PC-3 (cell line): Measurements from ENCODE around the gene DENND6A. TPM values are rescaled to one million over a fixed set of nuclear protein-coding genes. Genes with fewer than 3 reads are reported as not detected.

Source experiments
- ATAC-seq: fragments of 200-7000 bp; cut with Tn5 transposase; 2 replicates; pipeline ENCODE4 v1.9.1; 2020; ENCODE audit warnings: mild to moderate bottlenecking, moderate library complexity
- BruUV-seq: library from RNA; stranded (reverse); fragments of 400-500 nt; replicated peaks from 2 replicates; lab custom pipeline; 2021; lab: Mats Ljungman, UMichigan
- CTCF ChIA-PET: fragments of 300-600 bp; sonication (Branson Sonifier 250); formaldehyde crosslinking; loops from one replicate; lab custom pipeline; 2022; ENCODE audit warnings: antibody characterized with exemption; lab: Charles Lee
- POLR2A ChIA-PET: fragments of 300-600 bp; sonication (Branson Sonifier 250); formaldehyde crosslinking; loops from one replicate; lab custom pipeline; 2022; ENCODE audit warnings: antibody characterized with exemption; ENCODE audit not compliant: unreplicated experiment; lab: Charles Lee
- DNase-seq: peaks from one replicate; pipeline ENCODE4 v3.0.0-alpha.2; 2015
- H2AFZ ChIP-seq: fragments of 300-600 bp; sonication (generic); 2 replicates; pipeline ENCODE4 v1.6.0; 2016; ENCODE audit warnings: antibody characterized with exemption, low read length
- H3F3A ChIP-seq: fragments of 300-600 bp; sonication (generic); one replicate; pipeline ENCODE4 v1.6.0; 2017; ENCODE audit warnings: antibody characterized with exemption, low read length, control low read depth, mild to moderate bottlenecking; ENCODE audit not compliant: unreplicated experiment
- H3K27ac ChIP-seq: fragments of 300-600 bp; sonication (generic); 2 replicates; pipeline ENCODE4 v1.5.1; 2016; ENCODE audit warnings: mild to moderate bottlenecking, low read length
- H3K27me3 ChIP-seq: fragments of 300-600 bp; sonication (generic); 2 replicates; pipeline ENCODE4 v1.6.1; 2016; ENCODE audit warnings: low read length, mixed read lengths
- H3K36me3 ChIP-seq: fragments of 300-600 bp; sonication (generic); 2 replicates; pipeline ENCODE4 v1.6.1; 2016; ENCODE audit warnings: low read depth, mixed run types, low read length, mixed read lengths
- H3K4me1 ChIP-seq: fragments of 300-600 bp; sonication (generic); 2 replicates; pipeline ENCODE4 v1.5.1; 2016; ENCODE audit warnings: low read length; ENCODE audit not compliant: insufficient read depth
- H3K4me2 ChIP-seq: fragments of 300-600 bp; sonication (generic); 2 replicates; pipeline ENCODE4 v1.6.0; 2016; ENCODE audit warnings: low read length
- H3K4me3 ChIP-seq: fragments of 300-600 bp; sonication (generic); 2 replicates; pipeline ENCODE4 v1.5.1; 2016; ENCODE audit warnings: mild to moderate bottlenecking, low read length, mixed read lengths
- H3K79me2 ChIP-seq: fragments of 300-600 bp; sonication (generic); 2 replicates; pipeline ENCODE4 v1.6.1; 2017; ENCODE audit warnings: low read length, mixed read lengths
- H3K9ac ChIP-seq: fragments of 300-600 bp; sonication (generic); 2 replicates; pipeline ENCODE4 v1.6.0; 2016; ENCODE audit warnings: mild to moderate bottlenecking, low read length
- H3K9me2 ChIP-seq: fragments of 300-600 bp; sonication (generic); replicated peaks from 2 replicates; pipeline ENCODE4 v1.6.1; 2016; ENCODE audit warnings: mixed run types, low read length, mixed read lengths
- H3K9me3 ChIP-seq: fragments of 300-600 bp; sonication (generic); 2 replicates; pipeline ENCODE4 v1.6.1; 2016; ENCODE audit warnings: low read length, mixed read lengths
- H4K20me1 ChIP-seq: fragments of 300-600 bp; sonication (generic); 2 replicates; pipeline ENCODE4 v1.6.1; 2016; ENCODE audit warnings: low read length, mixed read lengths
- EZH2 ChIP-seq: fragments of 300-600 bp; sonication (generic); IDR thresholded peaks from one replicate; pipeline ENCODE4 v1.6.1; 2017; ENCODE audit warnings: antibody characterized with exemption, mild to moderate bottlenecking, low read length; ENCODE audit not compliant: unreplicated experiment
- EZH2phosphoT487 ChIP-seq: fragments of 300-600 bp; sonication (generic); IDR thresholded peaks from 2 replicates; pipeline ENCODE4 v1.6.1; 2018; ENCODE audit warnings: mild to moderate bottlenecking, antibody characterized with exemption, low read length, borderline replicate concordance
- intact Hi-C: fragments of 100-400 bp; cut with micrococcal nuclease; formaldehyde crosslinking; loops from 2 replicates; pipeline ENCODE4 v1.9.0; 2023
- total RNA-seq: library from RNA; depleted of rRNA; stranded (reverse); fragments of >200 nt; gene quantifications from 2 replicates; pipeline ENCODE4 v1.2.3, GENCODE V29; 2014
- TF ChIP-seq, protein P1 (sequence below): fragments of 300-600 bp; sonication (generic); conservative IDR thresholded peaks from 2 replicates; pipeline ENCODE4 v1.5.1; 2017; ENCODE audit warnings: antibody characterized with exemption, low read depth, mild to moderate bottlenecking, low read length

The DENND6A gene
- total RNA-seq, 1 experiment from 2014 or later: 17.6 TPM

DNA sequence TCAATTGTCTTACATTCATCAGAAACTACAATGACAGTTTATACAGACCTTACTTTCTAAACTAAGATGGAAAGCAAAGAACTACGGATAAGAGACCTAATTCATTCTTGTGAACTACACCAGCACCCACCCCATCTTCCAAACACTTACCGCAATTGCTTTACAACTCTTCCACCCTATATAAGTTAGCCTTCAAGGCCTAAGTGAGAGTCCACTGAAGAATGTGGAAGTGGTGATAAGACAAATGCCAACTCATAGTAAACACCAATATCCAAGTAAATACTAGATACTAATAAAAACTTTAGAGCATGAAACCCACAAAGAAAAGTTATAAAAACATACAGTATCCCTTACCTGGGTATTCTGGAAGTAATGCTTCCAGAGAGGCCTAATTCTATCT is 109.3 kb downstream of the DENND6A start:
- CTCF ChIA-PET: no interaction called here
- Histone ChIP-seq H3K9me3 (no peaks in the 10 kb centered on the region), H3K27ac (peak overlapping the region; percentile 1; the same call in 1 of the 2 replicates), H2AFZ (no peak overlapping the region), H3K9me2 (no peaks in the 10 kb centered on the region), H3K36me3 (peaks cover 30% of the 10 kb centered on the region), H3K4me2 (peak overlapping the region; percentile 23; the same call in 1 of the 2 replicates), H3K4me3 (no peak overlapping the region), H3K79me2 (peaks cover 93% of the 10 kb centered on the region), H3K4me1 (peaks cover 23% of the 10 kb centered on the region), H3K9ac (no peak overlapping the region), H3F3A (no peaks in the 10 kb centered on the region), H4K20me1 (peaks cover 49% of the 10 kb centered on the region), H3K27me3 (no peaks in the 10 kb centered on the region)
- ATAC-seq: peak; percentile 86
- peak; percentile 55 for DNase-seq
- TF ChIP-seq, protein P1, sequence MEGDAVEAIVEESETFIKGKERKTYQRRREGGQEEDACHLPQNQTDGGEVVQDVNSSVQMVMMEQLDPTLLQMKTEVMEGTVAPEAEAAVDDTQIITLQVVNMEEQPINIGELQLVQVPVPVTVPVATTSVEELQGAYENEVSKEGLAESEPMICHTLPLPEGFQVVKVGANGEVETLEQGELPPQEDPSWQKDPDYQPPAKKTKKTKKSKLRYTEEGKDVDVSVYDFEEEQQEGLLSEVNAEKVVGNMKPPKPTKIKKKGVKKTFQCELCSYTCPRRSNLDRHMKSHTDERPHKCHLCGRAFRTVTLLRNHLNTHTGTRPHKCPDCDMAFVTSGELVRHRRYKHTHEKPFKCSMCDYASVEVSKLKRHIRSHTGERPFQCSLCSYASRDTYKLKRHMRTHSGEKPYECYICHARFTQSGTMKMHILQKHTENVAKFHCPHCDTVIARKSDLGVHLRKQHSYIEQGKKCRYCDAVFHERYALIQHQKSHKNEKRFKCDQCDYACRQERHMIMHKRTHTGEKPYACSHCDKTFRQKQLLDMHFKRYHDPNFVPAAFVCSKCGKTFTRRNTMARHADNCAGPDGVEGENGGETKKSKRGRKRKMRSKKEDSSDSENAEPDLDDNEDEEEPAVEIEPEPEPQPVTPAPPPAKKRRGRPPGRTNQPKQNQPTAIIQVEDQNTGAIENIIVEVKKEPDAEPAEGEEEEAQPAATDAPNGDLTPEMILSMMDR: no peak
- intact Hi-C loops: loop anchor here (2.0 to 5.0 kb wide), 3 partner anchors 13 to 356 kb away; partner anchors contain the start of genes APPL1 and ARF4
- POLR2A ChIA-PET: no interaction called here
- BruUV-seq: no TSS peak

DNA sequence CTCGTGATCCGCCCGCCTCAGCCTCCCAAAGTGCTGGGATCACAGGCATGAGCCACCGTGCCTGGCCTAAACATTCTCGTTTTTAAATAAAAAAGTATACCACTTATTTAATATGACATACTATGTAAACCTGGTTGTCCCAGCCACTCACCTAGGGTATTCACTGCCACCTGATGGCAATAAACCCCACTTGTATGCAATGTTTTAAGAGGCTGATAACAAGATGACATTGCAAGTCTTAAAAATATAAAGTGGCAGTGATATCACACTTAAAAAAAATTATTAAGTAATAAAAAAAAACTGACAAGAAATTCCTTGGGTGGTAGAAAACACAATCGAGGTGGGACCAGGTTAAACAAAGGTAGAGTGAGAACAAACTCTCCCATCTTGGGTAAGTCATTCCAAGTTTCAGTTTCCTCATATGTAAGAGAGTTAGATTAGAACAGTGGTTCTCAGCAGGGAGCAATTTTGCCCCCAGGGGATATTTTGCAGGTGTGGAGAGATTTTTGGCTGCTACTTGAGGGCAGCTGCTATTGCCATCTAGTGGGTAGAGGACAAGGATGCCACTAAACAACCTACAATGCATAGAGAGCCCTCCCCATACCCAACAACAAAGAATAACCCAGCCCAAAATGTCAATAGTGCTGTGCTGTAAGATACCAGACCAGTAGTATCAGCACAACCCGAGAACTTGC is 110.3 kb downstream of the DENND6A start:
- no peaks in the 10 kb centered on the region for H3F3A ChIP-seq
- no peaks in the 10 kb centered on the region for H3K9me2 ChIP-seq
- CTCF ChIA-PET: no interaction called here
- TF ChIP-seq EZH2: no peak
- TF ChIP-seq, protein P1: peak; percentile 73
- no peak overlapping the region for H3K9ac ChIP-seq
- peak overlapping the region; percentile 23; the same call in 1 of the 2 replicates for H3K4me2 ChIP-seq
- peaks cover 93% of the 10 kb centered on the region for H3K79me2 ChIP-seq
- no peak overlapping the region for H2AFZ ChIP-seq
- no peaks in the 10 kb centered on the region for H3K9me3 ChIP-seq
- DNase-seq (peak; percentile 83), ATAC-seq (peak; percentile 64)
- no peak overlapping the region for H3K4me3 ChIP-seq
- H3K4me1 ChIP-seq: peaks cover 23% of the 10 kb centered on the region
- H3K27ac ChIP-seq: 0 out of 2 replicates have a peak overlapping the region, but pooled peaks have one; percentile 1
- peaks cover 38% of the 10 kb centered on the region for H3K36me3 ChIP-seq
- intact Hi-C loops: loop anchor here (2.0 to 5.0 kb wide), 3 partner anchors 14 to 355 kb away; partner anchors contain the start of genes APPL1 and ARF4
- H4K20me1 ChIP-seq: peaks cover 43% of the 10 kb centered on the region
- BruUV-seq: no TSS peak
- H3K27me3 ChIP-seq: no peaks in the 10 kb centered on the region
- POLR2A ChIA-PET: no interaction called here

DNA sequence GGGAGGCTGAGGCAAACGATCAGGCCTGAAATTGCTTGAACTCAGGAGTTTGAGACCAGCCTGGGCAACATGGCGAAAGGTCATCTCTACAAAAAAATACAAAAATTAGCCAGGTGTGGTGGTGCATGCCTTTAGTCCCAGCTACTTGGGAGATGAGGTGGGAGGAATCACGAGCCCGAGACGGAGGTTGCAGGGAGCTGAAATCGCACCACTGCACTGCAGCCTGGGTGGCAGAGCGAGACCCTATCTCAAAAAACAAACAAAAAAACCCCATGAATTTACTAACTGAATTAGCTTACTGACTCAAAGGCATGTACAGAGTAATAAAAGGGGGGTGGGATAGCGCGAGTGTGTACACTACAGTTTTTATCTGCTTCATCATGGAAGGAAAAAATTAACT is 115.1 kb downstream of the DENND6A start:
- Histone ChIP-seq H3K36me3 (peaks cover 71% of the 10 kb centered on the region), H3K4me3 (no peak overlapping the region)
- CTCF ChIA-PET: no interaction called here

More for the DNA sequence above, 115.1 kb downstream of the DENND6A start:
- intact Hi-C loops: no loop called here
- no peaks in the 10 kb centered on the region for H3F3A ChIP-seq
- H3K9ac ChIP-seq: no peak overlapping the region
- no TSS peak for BruUV-seq
- H3K27me3 ChIP-seq: no peaks in the 10 kb centered on the region
- H3K4me2 ChIP-seq: no peak overlapping the region
- no peak for ATAC-seq
- peaks cover 67% of the 10 kb centered on the region for H3K79me2 ChIP-seq
- no peak for TF ChIP-seq EZH2phosphoT487
- no peak for TF ChIP-seq EZH2
- TF ChIP-seq, protein P1: no peak
- POLR2A ChIA-PET: no interaction called here
- H3K9me3 ChIP-seq: no peaks in the 10 kb centered on the region
- peaks cover 11% of the 10 kb centered on the region for H4K20me1 ChIP-seq
- H3K9me2 ChIP-seq: no peaks in the 10 kb centered on the region
- H2AFZ ChIP-seq: no peak overlapping the region
- H3K4me1 ChIP-seq: peaks cover 5% of the 10 kb centered on the region
- no peak overlapping the region for H3K27ac ChIP-seq
- DNase-seq: no peak
